Activated T-helper 9 cell treated with anti-CD3 and anti-CD28 coated beads, Interleukin-2, amount 50 U/mL, for 16 hours (primary cell): ENCODE data around the gene PPP2R3A.
"Not testable (repeated sequence)": the region's sequence is repeated elsewhere in the genome, so short reads cannot be mapped to it uniquely, and the experiment has no call there.

Experiments
- DNase-seq: peaks from one replicate; pipeline ENCODE4 v3.0.0-alpha.2; 2020; ENCODE audit warnings: low read depth

Gene PPP2R3A

GRCh38 chr3:135965506-135966270, at the start of gene PPP2R3A:
TSS of gene PPP2R3A (plus strand) at chr3:135965728. CDS start at chr3:136001499, 35,771 bp downstream.
- peak; percentile 33 for DNase-seq

- no peak for DNase-seq
Observed at GRCh38 chr3:135916310-135916709, 49.2 kb upstream of the PPP2R3A start.

- DNase-seq, result no peak
Observed at GRCh38 chr3:135917076-135917475, 48.5 kb upstream of the PPP2R3A start.

- no peak for DNase-seq
Observed at GRCh38 chr3:135917927-135918597, 47.5 kb upstream of the PPP2R3A start.

GRCh38 chr3:135918600-135918999, 46.9 kb upstream of the PPP2R3A start:
- DNase-seq, result no peak

- DNase-seq, result no peak
Observed at GRCh38 chr3:135920275-135920674, 45.3 kb upstream of the PPP2R3A start.

GRCh38 chr3:135922903-135923250, 42.7 kb upstream of the PPP2R3A start:
- DNase-seq, result no peak

- DNase-seq, result no peak
Observed at GRCh38 chr3:135924506-135924905, 41.0 kb upstream of the PPP2R3A start.

GRCh38 chr3:135926664-135927063, 38.9 kb upstream of the PPP2R3A start:
- no peak for DNase-seq

GRCh38 chr3:135927155-135927554, 38.4 kb upstream of the PPP2R3A start:
- no peak for DNase-seq

GRCh38 chr3:135929670-135930069, 35.9 kb upstream of the PPP2R3A start:
- no peak for DNase-seq

- DNase-seq, result no peak
Observed at GRCh38 chr3:135930255-135930654, 35.3 kb upstream of the PPP2R3A start.

GRCh38 chr3:135935171-135935570, 30.4 kb upstream of the PPP2R3A start:
- DNase-seq, result not testable (repeated sequence)

GRCh38 chr3:135937766-135938165, 27.8 kb upstream of the PPP2R3A start:
- not testable (repeated sequence) for DNase-seq

- no peak for DNase-seq
Observed at GRCh38 chr3:135944831-135945230, 20.7 kb upstream of the PPP2R3A start.

- no peak for DNase-seq
Observed at GRCh38 chr3:135950941-135951340, 14.6 kb upstream of the PPP2R3A start.

GRCh38 chr3:135964160-135964955, 1.2 kb upstream of the PPP2R3A start:
- no peak for DNase-seq

- DNase-seq, result no peak
Observed at GRCh38 chr3:135965129-135965505, 411 bp upstream of the PPP2R3A start.

GRCh38 chr3:135966271-135966961, 888 bp downstream of the PPP2R3A start:
- no peak for DNase-seq

GRCh38 chr3:135966962-135967274, 1.4 kb downstream of the PPP2R3A start:
- DNase-seq, result no peak

- DNase-seq, result no peak
Observed at GRCh38 chr3:135967867-135968266, 2.3 kb downstream of the PPP2R3A start.

GRCh38 chr3:135970506-135971116, 5.1 kb downstream of the PPP2R3A start:
- DNase-seq, result no peak
